ENCODE data around the gene SMCO1. TPM values are rescaled to one million over a fixed set of nuclear protein-coding genes. Genes with fewer than 3 reads are reported as not detected.
"Not testable (repeated sequence)": the region's sequence is repeated elsewhere in the genome, so short reads cannot be mapped to it uniquely, and the experiment has no call there.

SMCO1 gene
- total RNA-seq, 1 donor from 2014 or later: not detected

GRCh38 chr3:196498297-196498696 is 16.8 kb downstream of the SMCO1 start:
- FAIRE-seq (no peak), DNase-seq (ENCODE audit: low spot score in 2 of 2) (no peak)

- FAIRE-seq (no peak), DNase-seq (ENCODE audit: low spot score in 2 of 2) (no peak)
Measured at GRCh38 chr3:196496183-196496582, 19.0 kb downstream of the SMCO1 start.

DNA sequence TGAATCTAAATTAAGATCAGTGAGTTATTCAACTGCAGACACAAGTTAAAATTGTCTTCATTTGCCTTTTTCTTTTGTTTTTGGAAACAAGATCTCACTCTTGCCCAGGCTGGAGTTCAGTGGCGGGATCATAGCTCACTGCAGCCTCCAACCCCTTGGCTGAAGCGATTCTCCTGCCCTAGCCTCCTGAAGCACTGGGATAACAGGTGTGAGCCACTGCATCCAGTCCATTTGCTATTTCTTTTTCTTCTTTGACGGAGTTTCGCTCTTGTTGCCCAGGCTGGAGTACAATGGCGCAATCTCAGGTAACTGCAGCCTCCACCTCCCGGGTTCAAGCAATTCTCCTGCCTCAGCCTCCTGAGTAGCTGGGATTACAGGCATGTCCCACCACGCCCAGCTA is 21.9 kb downstream of the SMCO1 start:
- DNase-seq (ENCODE audit: low spot score in 2 of 2): no peak
- no peak for FAIRE-seq

DNA sequence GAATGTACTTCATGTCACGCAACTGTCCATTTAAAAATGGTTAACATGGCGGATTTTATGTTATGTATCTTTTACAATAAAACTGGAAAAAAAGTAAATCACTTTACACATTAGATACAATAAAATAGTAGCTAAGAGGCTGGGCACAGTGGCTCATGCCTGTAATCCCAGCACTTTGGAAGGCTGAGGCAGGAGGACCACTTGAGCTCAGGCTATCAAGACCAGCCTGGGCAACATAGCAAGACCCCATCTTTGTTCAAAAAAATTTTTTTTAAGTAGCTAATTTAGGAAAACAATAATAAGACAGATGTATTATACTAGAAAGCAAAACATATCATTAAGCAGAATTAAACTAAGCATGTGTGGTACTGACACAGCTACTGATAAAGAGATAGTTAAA is 23.1 kb downstream of the SMCO1 start:
- DNase-seq (ENCODE audit: low spot score in 2 of 2): no peak
- FAIRE-seq: no peak

DNA sequence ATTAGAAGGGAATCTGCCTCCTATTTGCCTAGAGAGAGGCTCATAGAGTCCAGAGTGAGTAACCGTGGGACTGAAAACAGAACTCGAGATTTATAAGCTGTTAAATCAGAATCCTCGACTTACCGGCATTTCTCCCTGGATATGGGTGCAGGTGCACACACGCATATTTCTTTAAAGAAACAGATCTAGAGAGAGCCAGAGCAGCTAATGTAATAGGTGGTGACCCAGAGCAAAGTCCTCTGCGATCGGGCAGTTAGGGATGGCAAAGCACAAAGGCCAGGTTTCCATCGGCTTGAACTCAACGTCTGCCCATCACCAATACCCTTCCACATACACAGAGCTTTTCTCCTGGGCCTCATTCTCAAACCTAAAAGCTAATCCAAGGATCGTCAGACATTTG is 25.4 kb downstream of the SMCO1 start:
- DNase-seq (ENCODE audit: low spot score in 2 of 2) (no peak), FAIRE-seq (no peak)

GRCh38 chr3:196486263-196486662 is 28.9 kb downstream of the SMCO1 start:
- DNase-seq (ENCODE audit: low spot score in 2 of 2) (no peak), FAIRE-seq (no peak)

DNA sequence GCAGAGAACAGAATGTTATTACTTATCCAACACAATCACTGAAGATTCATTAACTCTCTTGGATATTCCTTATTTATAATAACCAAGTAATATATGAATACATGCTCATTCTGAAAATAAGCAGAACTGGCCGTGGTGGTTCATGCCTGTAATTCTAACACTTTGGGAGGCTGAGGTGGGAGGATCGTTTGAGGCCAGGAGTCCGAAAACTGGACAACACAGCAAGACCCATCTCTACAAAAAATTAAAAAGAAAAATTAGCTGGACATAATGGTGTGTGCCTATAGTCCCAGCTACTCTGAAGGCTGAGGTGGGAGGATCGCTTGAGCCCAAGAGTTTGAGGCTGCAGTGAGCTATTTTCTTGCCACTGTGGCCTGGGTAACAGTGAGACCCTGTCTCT is 37.5 kb downstream of the SMCO1 start:
- FAIRE-seq (no peak), DNase-seq (ENCODE audit: low spot score in 2 of 2) (no peak)

DNA sequence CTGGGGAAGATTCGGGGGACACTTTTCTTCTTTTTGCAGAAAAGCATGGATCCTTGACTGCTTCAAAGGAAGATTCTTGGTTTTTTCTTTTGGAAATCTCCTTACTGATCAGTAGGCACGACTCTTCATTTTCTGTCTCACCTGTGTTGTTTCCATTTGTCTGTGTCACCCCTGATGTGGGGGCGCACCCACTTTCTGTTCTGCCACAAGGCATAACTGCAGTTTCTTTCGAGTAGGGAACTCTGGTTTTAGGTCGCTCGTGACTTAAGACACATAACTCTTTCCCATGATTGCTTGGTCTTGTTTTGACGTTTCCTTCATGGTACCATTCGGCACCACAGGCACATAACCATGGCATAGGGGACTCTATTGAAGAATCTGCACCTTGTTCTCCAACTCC is 42.9 kb downstream of the SMCO1 start:
- FAIRE-seq: no peak

DNA sequence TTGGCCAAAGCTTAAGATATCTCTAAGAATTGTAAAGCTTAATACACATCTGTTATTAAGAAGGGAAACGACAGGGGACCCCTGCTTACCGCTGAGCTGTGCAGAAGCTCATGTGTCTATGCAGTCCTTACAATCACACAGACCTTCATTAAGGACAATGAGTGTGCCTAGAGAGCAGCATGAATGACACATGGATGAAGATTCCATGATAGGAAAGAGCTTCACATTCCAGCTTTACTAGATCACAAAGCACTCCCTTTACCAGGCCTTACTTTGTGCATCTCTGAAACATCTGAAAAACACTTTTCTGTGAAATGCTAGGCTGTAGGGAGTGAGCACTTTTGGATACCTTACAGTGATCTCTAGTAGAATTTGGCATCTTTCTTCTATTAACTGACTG is 43.6 kb downstream of the SMCO1 start:
- FAIRE-seq (no peak), DNase-seq (ENCODE audit: low spot score in 2 of 2) (no peak)

More for the DNA sequence above, 42.9 kb downstream of the SMCO1 start:
- no peak for DNase-seq (ENCODE audit: low spot score in 2 of 2)

- FAIRE-seq: not testable (repeated sequence)
Measured at GRCh38 chr3:196470182-196470581, 45.0 kb downstream of the SMCO1 start.

DNA sequence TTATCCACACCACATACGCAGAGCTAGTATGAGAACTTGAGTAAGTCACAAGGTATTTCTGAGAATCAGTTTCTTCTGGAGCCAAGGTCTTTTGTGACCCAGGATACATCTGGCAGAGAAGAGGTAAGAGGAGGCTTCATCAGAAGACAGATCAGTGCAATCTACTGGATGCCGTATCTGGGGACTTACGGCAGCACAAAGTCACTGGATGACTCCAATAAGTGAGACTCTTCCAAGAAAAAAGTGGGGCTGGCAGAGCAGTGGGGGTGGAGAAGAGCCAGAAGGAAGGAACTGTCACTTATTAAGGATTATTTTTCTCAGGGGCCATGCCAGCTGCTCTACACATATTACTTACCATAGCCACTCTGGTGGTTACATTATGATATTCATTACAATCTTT is 51.3 kb downstream of the SMCO1 start:
- FAIRE-seq (no peak), DNase-seq (ENCODE audit: low spot score in 2 of 2) (no peak)

More at GRCh38 chr3:196470182-196470581, 45.0 kb downstream of the SMCO1 start:
- DNase-seq (ENCODE audit: low spot score in 2 of 2): not testable (repeated sequence)

GRCh38 chr3:196463478-196463756 is 51.7 kb downstream of the SMCO1 start:
- DNase-seq (ENCODE audit: low spot score in 2 of 2) (no peak), FAIRE-seq (no peak)

DNA sequence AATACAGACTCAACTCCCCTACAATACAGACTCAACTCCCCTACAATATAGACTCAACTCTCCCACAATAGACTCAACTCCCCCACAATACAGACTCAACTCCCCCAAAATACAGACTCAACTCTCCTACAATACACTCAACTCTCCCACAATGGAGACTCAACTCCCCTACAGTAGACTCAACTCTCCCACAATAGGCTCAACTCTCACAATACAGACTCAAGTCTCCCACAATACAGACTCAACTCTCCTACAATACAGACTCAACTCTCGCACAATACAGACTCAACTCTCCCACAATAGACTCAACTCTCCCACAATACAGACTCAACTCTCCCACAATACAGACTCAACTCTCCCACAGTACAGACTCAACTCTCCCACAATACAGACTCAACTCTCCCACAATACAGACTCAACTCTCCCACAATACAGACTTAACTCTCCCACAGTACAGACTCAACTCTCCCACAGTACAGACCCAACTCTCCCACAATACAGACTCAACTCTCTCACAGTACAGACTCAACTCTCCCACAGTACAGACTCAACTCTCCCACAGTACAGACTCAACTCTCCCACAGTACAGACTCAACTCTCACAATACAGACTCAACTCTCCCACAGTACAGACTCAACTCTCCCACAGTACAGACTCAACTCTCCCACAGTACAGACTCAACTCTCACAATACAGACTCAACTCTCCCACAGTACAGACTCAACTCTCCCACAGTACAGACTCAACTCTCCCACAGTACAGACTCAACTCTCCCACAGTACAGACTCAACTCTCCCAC is 52.3 kb downstream of the SMCO1 start:
- not testable (repeated sequence) for DNase-seq (ENCODE audit: low spot score in 2 of 2); FAIRE-seq

- no peak for DNase-seq (ENCODE audit: low spot score in 2 of 2)
- no peak for FAIRE-seq
Measured at GRCh38 chr3:196458063-196458462, 57.1 kb downstream of the SMCO1 start.

DNA sequence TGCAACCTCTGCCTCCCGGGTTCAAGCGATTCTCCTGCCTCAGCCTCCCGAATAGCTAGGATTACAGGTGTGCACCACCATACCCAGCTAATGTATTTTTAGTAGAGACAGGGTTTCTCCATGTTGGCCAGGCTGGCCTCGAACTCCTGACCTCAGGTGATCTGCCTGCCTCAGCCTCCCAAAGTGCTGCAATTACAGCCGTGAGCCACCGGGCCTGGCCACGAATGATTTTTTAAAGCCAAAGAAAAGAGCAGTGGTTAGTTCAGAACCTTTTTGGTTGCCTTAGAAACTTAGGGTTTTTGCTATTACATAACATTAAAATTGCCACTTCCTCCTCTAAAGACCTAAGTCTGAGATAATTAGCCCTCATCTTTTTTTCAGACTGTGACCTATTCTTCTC is 57.7 kb downstream of the SMCO1 start:
- not testable (repeated sequence) for DNase-seq (ENCODE audit: low spot score in 2 of 2); FAIRE-seq

Small RNA genes lying within 50 kb of the gene (small RNA-seq; reads per million reads assigned to genes)
- gene RPS29P3: 0.15 reads per million

Other genes starting within 250 kb of the SMCO1 start
- 15.1 TPM for gene PCYT1A, start 227.6 kb downstream of the SMCO1 start, total RNA-seq
- 36.7 TPM for gene DYNLT2B, start 197.1 kb downstream of the SMCO1 start, total RNA-seq
- not detected for gene TM4SF19, start 177.0 kb downstream of the SMCO1 start, total RNA-seq
- 51.0 TPM for gene UBXN7, start 82.9 kb downstream of the SMCO1 start, total RNA-seq
- gene RNF168, start 11.6 kb downstream of the SMCO1 start, total RNA-seq: 26.9 TPM
- 7.3 TPM for gene WDR53, start 53.2 kb upstream of the SMCO1 start, total RNA-seq
- 43.6 TPM for gene FBXO45, start 53.3 kb upstream of the SMCO1 start, total RNA-seq
- gene NRROS, start 124.3 kb upstream of the SMCO1 start, total RNA-seq: 0.82 TPM
- 10.6 TPM for gene CEP19, start 196.9 kb upstream of the SMCO1 start, total RNA-seq
- 59.9 TPM for gene PIGX, start 197.0 kb upstream of the SMCO1 start, total RNA-seq
- gene PAK2, start 224.5 kb upstream of the SMCO1 start, total RNA-seq: 48.1 TPM

Data from frontal cortex (tissue), 4 donors.